Suprapubic skin (tissue), 3 donors: Measurements from ENCODE around the gene PIN4.

Experiments
- POLR2A ChIP-seq, 2 donors: fragments of 450-650 bp; IDR thresholded peaks; one replicate each; pipeline ENCODE4 v1.6.1; 2017; ENCODE audit warnings: antibody characterized with exemption in 2 of 2, mild to moderate bottlenecking in 2 of 2, moderate library complexity in 2 of 2
- TF ChIP-seq, protein P1 (sequence below), 2 donors: fragments of 200-600 bp in 1 of 2; fragments of 450-650 bp in 1 of 2; sonication (generic) in 1 of 2; IDR thresholded peaks; one replicate each; pipeline ENCODE4 v1.5.1; 2016 to 2019; ENCODE audit warnings: antibody characterized with exemption in 2 of 2, mild to moderate bottlenecking in 1 of 2, moderate library complexity in 1 of 2

- TF ChIP-seq, protein P1, sequence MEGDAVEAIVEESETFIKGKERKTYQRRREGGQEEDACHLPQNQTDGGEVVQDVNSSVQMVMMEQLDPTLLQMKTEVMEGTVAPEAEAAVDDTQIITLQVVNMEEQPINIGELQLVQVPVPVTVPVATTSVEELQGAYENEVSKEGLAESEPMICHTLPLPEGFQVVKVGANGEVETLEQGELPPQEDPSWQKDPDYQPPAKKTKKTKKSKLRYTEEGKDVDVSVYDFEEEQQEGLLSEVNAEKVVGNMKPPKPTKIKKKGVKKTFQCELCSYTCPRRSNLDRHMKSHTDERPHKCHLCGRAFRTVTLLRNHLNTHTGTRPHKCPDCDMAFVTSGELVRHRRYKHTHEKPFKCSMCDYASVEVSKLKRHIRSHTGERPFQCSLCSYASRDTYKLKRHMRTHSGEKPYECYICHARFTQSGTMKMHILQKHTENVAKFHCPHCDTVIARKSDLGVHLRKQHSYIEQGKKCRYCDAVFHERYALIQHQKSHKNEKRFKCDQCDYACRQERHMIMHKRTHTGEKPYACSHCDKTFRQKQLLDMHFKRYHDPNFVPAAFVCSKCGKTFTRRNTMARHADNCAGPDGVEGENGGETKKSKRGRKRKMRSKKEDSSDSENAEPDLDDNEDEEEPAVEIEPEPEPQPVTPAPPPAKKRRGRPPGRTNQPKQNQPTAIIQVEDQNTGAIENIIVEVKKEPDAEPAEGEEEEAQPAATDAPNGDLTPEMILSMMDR (IDR thresholded peaks at IDR 0.05), result no peak
- no peak for TF ChIP-seq POLR2A (IDR thresholded peaks at IDR 0.05)
These were observed 21.9 kb downstream of the PIN4 start for GRCh38 chrX:72203421-72203820.
